H9 (cell line): ENCODE measurements around the gene VAV2. TPM values are rescaled to one million over a fixed set of nuclear protein-coding genes. Genes with fewer than 3 reads are reported as not detected.

ENCODE experiments used
- DNase-seq: peaks from one replicate; pipeline ENCODE4 v3.0.0-alpha.2; 2017
- H2AFZ ChIP-seq: one replicate; pipeline ENCODE4 v1.6.1; 2013; ENCODE audit warnings: mild to moderate bottlenecking, low read length, control low read depth, moderate library complexity
- H2AK5ac ChIP-seq: 2 replicates; pipeline ENCODE4 v1.6.1; 2013; ENCODE audit warnings: low read length, control low read depth, mixed read lengths; ENCODE audit not compliant: insufficient read length
- H2BK120ac ChIP-seq: one replicate; pipeline ENCODE4 v1.6.1; 2013; ENCODE audit warnings: low read depth, mild to moderate bottlenecking, low read length, control low read depth, inconsistent platforms; ENCODE audit not compliant: poor library complexity, severe bottlenecking
- H2BK12ac ChIP-seq: 2 replicates; pipeline ENCODE4 v1.6.1; 2013; ENCODE audit warnings: low read length, control low read depth, mixed read lengths, low read depth; ENCODE audit not compliant: insufficient read length
- H2BK15ac ChIP-seq: 2 replicates; pipeline ENCODE4 v1.6.1; 2013; ENCODE audit warnings: low read depth, low read length, control low read depth
- H2BK20ac ChIP-seq: one replicate; pipeline ENCODE4 v1.6.1; 2013; ENCODE audit warnings: low read depth, mild to moderate bottlenecking, low read length, control low read depth, inconsistent platforms; ENCODE audit not compliant: poor library complexity, severe bottlenecking
- H2BK5ac ChIP-seq: 2 replicates; pipeline ENCODE4 v1.6.1; 2013; ENCODE audit warnings: low read length, control low read depth, mixed read lengths; ENCODE audit not compliant: insufficient read length
- H3K14ac ChIP-seq: 2 replicates; pipeline ENCODE4 v1.6.1; 2013; ENCODE audit warnings: low read length, control low read depth; ENCODE audit not compliant: insufficient read depth
- H3K18ac ChIP-seq: 2 replicates; pipeline ENCODE4 v1.6.1; 2013; ENCODE audit warnings: low read depth, mild to moderate bottlenecking, mixed read lengths, low read length, control low read depth; ENCODE audit not compliant: insufficient read length
- H3K23ac ChIP-seq: 2 replicates; pipeline ENCODE4 v1.6.1; 2013; ENCODE audit warnings: low read length, control low read depth, mixed read lengths, low read depth; ENCODE audit not compliant: insufficient read length
- H3K23me2 ChIP-seq: 2 replicates; pipeline ENCODE4 v1.6.1; 2013; ENCODE audit warnings: low read depth, mild to moderate bottlenecking, mixed read lengths, low read length, control low read depth; ENCODE audit not compliant: insufficient read length, poor library complexity, severe bottlenecking
- H3K27ac ChIP-seq: 2 replicates; pipeline ENCODE4 v1.5.1; 2013; ENCODE audit warnings: low read length, control low read depth, mixed read lengths, low read depth; ENCODE audit not compliant: insufficient read length
- H3K27me3 ChIP-seq: 2 replicates; pipeline ENCODE4 v1.6.1; 2013; ENCODE audit warnings: low read length, control low read depth, inconsistent platforms; ENCODE audit not compliant: insufficient read depth
- H3K4ac ChIP-seq: 2 replicates; pipeline ENCODE4 v1.6.1; 2013; ENCODE audit warnings: low read depth, mild to moderate bottlenecking, control low read depth, inconsistent platforms, low read length, moderate library complexity
- H3K4me1 ChIP-seq: 2 replicates; pipeline ENCODE4 v1.6.1; 2013; ENCODE audit warnings: low read length, control low read depth, inconsistent platforms; ENCODE audit not compliant: insufficient read depth
- H3K4me2 ChIP-seq: 2 replicates; pipeline ENCODE4 v1.6.1; 2013; ENCODE audit warnings: low read length, control low read depth, mixed read lengths; ENCODE audit not compliant: insufficient read length, insufficient read depth
- H3K56ac ChIP-seq: 2 replicates; pipeline ENCODE4 v1.6.1; 2013; ENCODE audit warnings: low read depth, mild to moderate bottlenecking, mixed read lengths, low read length, control low read depth; ENCODE audit not compliant: insufficient read length
- H3K79me1 ChIP-seq: 2 replicates; pipeline ENCODE4 v1.6.1; 2013; ENCODE audit warnings: low read depth, mild to moderate bottlenecking, moderate library complexity, low read length, control low read depth, inconsistent platforms; ENCODE audit not compliant: insufficient read depth, poor library complexity, severe bottlenecking
- H3K79me2 ChIP-seq: 2 replicates; pipeline ENCODE4 v1.6.1; 2013; ENCODE audit warnings: low read length, control low read depth, inconsistent platforms; ENCODE audit not compliant: insufficient read depth
- H3K9ac ChIP-seq: 2 replicates; pipeline ENCODE4 v1.6.1; 2013; ENCODE audit warnings: low read length, control low read depth, mixed read lengths; ENCODE audit not compliant: insufficient read length; ENCODE audit errors: extremely low read depth
- H3K9me3 ChIP-seq: one replicate; pipeline ENCODE4 v1.6.1; 2013; ENCODE audit warnings: low read depth, low read length, inconsistent platforms; ENCODE audit not compliant: control insufficient read depth
- H3T11ph ChIP-seq: one replicate; pipeline ENCODE4 v1.6.1; 2013; ENCODE audit warnings: mild to moderate bottlenecking, low read length, control low read depth, inconsistent platforms
- H4K20me1 ChIP-seq: one replicate; pipeline ENCODE4 v1.6.1; 2013; ENCODE audit not compliant: control insufficient read depth, insufficient read length, insufficient read depth
- H4K5ac ChIP-seq: 2 replicates; pipeline ENCODE4 v1.6.1; 2013; ENCODE audit warnings: low read depth, mild to moderate bottlenecking, mixed read lengths, low read length, control low read depth; ENCODE audit not compliant: insufficient read length
- H4K8ac ChIP-seq: replicated peaks from 2 replicates; pipeline ENCODE4 v1.6.1; 2013; ENCODE audit warnings: low read length, control low read depth, mixed read lengths, low read depth; ENCODE audit not compliant: insufficient read length
- H4K91ac ChIP-seq: 2 replicates; pipeline ENCODE4 v1.6.1; 2013; ENCODE audit warnings: low read depth, mild to moderate bottlenecking, moderate library complexity, mixed read lengths, low read length, control low read depth; ENCODE audit not compliant: insufficient read length
- H3K27ac Mint-ChIP-seq, 3 experiments: 2 replicates in 2 of 3; 3 replicates in 1 of 3; pipeline ENCODE4 v1.8.0; 2020 to 2021; ENCODE audit warnings: mixed read lengths in 3 of 3, mild to moderate bottlenecking in 1 of 3, moderate library complexity in 1 of 3
- H3K27me3 Mint-ChIP-seq: 2 replicates; pipeline ENCODE4 v1.8.0; 2021; ENCODE audit warnings: low read depth, mild to moderate bottlenecking, moderate library complexity, mixed read lengths
- H3K36me3 Mint-ChIP-seq, 3 experiments: 2 replicates in 2 of 3; 3 replicates in 1 of 3; pipeline ENCODE4 v1.8.0; 2020 to 2021; ENCODE audit warnings: low read depth in 3 of 3, mixed read lengths in 3 of 3; ENCODE audit not compliant: insufficient read depth in 1 of 3
- H3K4me1 Mint-ChIP-seq, 2 experiments: 2 replicates each; pipeline ENCODE4 v1.8.0; 2020; ENCODE audit warnings: mixed read lengths in 2 of 2
- H3K4me3 Mint-ChIP-seq, 2 experiments: 2 replicates in 1 of 2; 3 replicates in 1 of 2; pipeline ENCODE4 v1.8.0; 2020 to 2021; ENCODE audit warnings: mild to moderate bottlenecking in 2 of 2, mixed read lengths in 2 of 2, moderate library complexity in 1 of 2
- H3K9me3 Mint-ChIP-seq, 2 experiments: 2 replicates in 1 of 2; 3 replicates in 1 of 2; pipeline ENCODE4 v1.8.0; 2020; ENCODE audit warnings: mild to moderate bottlenecking in 2 of 2, mixed read lengths in 2 of 2, moderate library complexity in 1 of 2
- CTCF ChIP-seq: fragments of 200-600 bp; sonication (generic); conservative IDR thresholded peaks from 3 replicates; pipeline ENCODE4 v1.8.0; 2021; ENCODE audit warnings: antibody characterized with exemption, mild to moderate bottlenecking
- WGBS: extraction: QIAGEN DNeasy Blood & Tissue Kit; methylation state at CpG from one replicate; pipeline ENCODE4 v1.1.7; 2013; ENCODE audit warnings: missing lambda C conversion rate, low lambda C conversion rate, mixed read lengths; ENCODE audit not compliant: insufficient read length; ENCODE audit errors: extremely low coverage; 5-methylcytosine and 5-hydroxymethylcytosine counted together
- total RNA-seq: library from RNA; stranded (reverse); gene quantifications from 2 replicates; pipeline ENCODE4 v1.2.1, GENCODE V29; 2021

The VAV2 gene
- total RNA-seq, 1 experiment from 2014 or later, result 58.7 TPM

GRCh38 chr9:133874659-133875058, 117.5 kb downstream of the VAV2 start:
- H3K9ac ChIP-seq, result no peak overlapping the region
- H4K5ac ChIP-seq, result no peak overlapping the region
- H4K91ac ChIP-seq, result no peak overlapping the region
- Mint-ChIP-seq H3K27ac (peak overlapping the region; percentile 68 to 92 (median 87); a peak in 3 of 7 replicates), H3K4me3 (no peak overlapping the region; a peak in 1 of 5 replicates), H3K27me3 (no peaks in the 10 kb centered on the region), H3K36me3 (peaks cover 0 to under 1% (median 0%) of the 10 kb centered on the region in 3 experiments; a peak in 3 of 7 replicates), H3K4me1 (peaks cover 36 to 37% of the 10 kb centered on the region in 2 experiments), H3K9me3 (no peaks in the 10 kb centered on the region)
- H4K8ac ChIP-seq, result no peak overlapping the region
- no peak overlapping the region for H3K23ac ChIP-seq
- H2BK12ac ChIP-seq, result no peak overlapping the region
- no peak overlapping the region for H3K18ac ChIP-seq
- H3K14ac ChIP-seq, result no peak overlapping the region
- H3K23me2 ChIP-seq, result no peaks in the 10 kb centered on the region
- H3K4me2 ChIP-seq, result no peak overlapping the region
- H3K27me3 ChIP-seq, result no peaks in the 10 kb centered on the region
- no peak overlapping the region for H2BK20ac ChIP-seq
- no peak overlapping the region for H2AK5ac ChIP-seq
- no peak overlapping the region for H3K4ac ChIP-seq
- no peak overlapping the region for H3K56ac ChIP-seq
- no peak overlapping the region for H2BK5ac ChIP-seq
- DNase-seq, result no peak
- no CpG with 5 or more reads among the region's 10 CpGs for WGBS
- no peaks in the 10 kb centered on the region for H3K79me1 ChIP-seq
- H3K79me2 ChIP-seq, result no peaks in the 10 kb centered on the region; the same call in 1 of the 2 replicates
- H3K27ac ChIP-seq, result no peak overlapping the region
- peaks cover under 1% of the 10 kb centered on the region for H4K20me1 ChIP-seq
- H3K9me3 ChIP-seq, result no peaks in the 10 kb centered on the region
- no peak overlapping the region for H2BK15ac ChIP-seq
- no peaks in the 10 kb centered on the region for H3K4me1 ChIP-seq
- H3T11ph ChIP-seq, result no peak overlapping the region
- no peak for TF ChIP-seq CTCF
- H2AFZ ChIP-seq, result no peak overlapping the region
- no peak overlapping the region for H2BK120ac ChIP-seq
